CD4-positive, alpha-beta T cell (primary cell): ENCODE measurements around the gene CTNNA3. TPM values are rescaled to one million over a fixed set of nuclear protein-coding genes. Genes with fewer than 3 reads are reported as not detected.

Experiments
- ATAC-seq: fragments of 200-7000 bp; cut with Tn5 transposase; one replicate; pipeline ENCODE4 v1.10.0; 2022; ENCODE audit warnings: mild to moderate bottlenecking; ENCODE audit not compliant: poor library complexity
- CTCF ChIA-PET: fragments of 350-600 bp; sonication (Branson Sonifier 250); formaldehyde crosslinking; loops from one replicate; lab custom pipeline; 2021; ENCODE audit warnings: antibody characterized with exemption, inconsistent platforms; lab: Charles Lee
- POLR2A ChIA-PET: fragments of 350-600 bp; sonication (Branson Sonifier 250); formaldehyde crosslinking; loops from one replicate; lab custom pipeline; 2021; ENCODE audit warnings: antibody characterized with exemption, inconsistent platforms; lab: Charles Lee
- DNase-seq, 14 experiments: peaks; one replicate each; pipeline ENCODE4 v3.0.0-alpha.2; 2013 to 2020; ENCODE audit warnings: mixed read lengths in 2 of 14
- H3K27ac ChIP-seq, 2 donors: one replicate each; pipeline versions ENCODE4 v1.5.1 to v1.7.0; 2013; ENCODE audit warnings: low read length in 2 of 2, low read depth in 1 of 2, mild to moderate bottlenecking in 1 of 2
- H3K27me3 ChIP-seq, 2 experiments: 1 replicate in 1 of 2; 2 replicates in 1 of 2; pipeline versions ENCODE4 v1.6.1 to v1.7.0; 2013; ENCODE audit warnings: low read length in 2 of 2, control low read depth in 1 of 2, mild to moderate bottlenecking in 1 of 2, moderate library complexity in 1 of 2; ENCODE audit not compliant: insufficient read depth in 2 of 2, control insufficient read depth in 1 of 2
- H3K36me3 ChIP-seq: one replicate; pipeline ENCODE4 v1.6.1; 2013; ENCODE audit warnings: low read length, control low read depth; ENCODE audit not compliant: insufficient read depth
- H3K4me1 ChIP-seq: one replicate; pipeline ENCODE4 v1.6.1; 2013; ENCODE audit warnings: low read length, control low read depth; ENCODE audit not compliant: insufficient read depth
- H3K4me3 ChIP-seq: one replicate; pipeline ENCODE4 v1.5.1; 2013; ENCODE audit warnings: mild to moderate bottlenecking, low read length, moderate library complexity
- H3K9me3 ChIP-seq, 2 experiments: 1 replicate in 1 of 2; 2 replicates in 1 of 2; pipeline versions ENCODE4 v1.6.1 to v1.7.0; 2013; ENCODE audit warnings: low read length in 2 of 2, mild to moderate bottlenecking in 2 of 2, control low read depth in 1 of 2, moderate library complexity in 1 of 2; ENCODE audit not compliant: control insufficient read depth in 1 of 2, insufficient read depth in 1 of 2
- H3K27ac Mint-ChIP-seq: one replicate; pipeline ENCODE4 v1.8.0; 2020; ENCODE audit warnings: mixed read lengths
- H3K27me3 Mint-ChIP-seq: one replicate; pipeline ENCODE4 v1.8.0; 2021; ENCODE audit warnings: mixed read lengths
- H3K36me3 Mint-ChIP-seq: one replicate; pipeline ENCODE4 v1.8.0; 2021; ENCODE audit warnings: low read depth, mixed read lengths
- H3K4me1 Mint-ChIP-seq: one replicate; pipeline ENCODE4 v1.8.0; 2021; ENCODE audit warnings: low read depth, mixed read lengths
- H3K4me3 Mint-ChIP-seq: one replicate; pipeline ENCODE4 v1.8.0; 2020; ENCODE audit warnings: mild to moderate bottlenecking, mixed read lengths
- H3K9me3 Mint-ChIP-seq: one replicate; pipeline ENCODE4 v1.8.0; 2020; ENCODE audit warnings: mixed read lengths
- CTCF ChIP-seq: fragments of 200-600 bp; IDR thresholded peaks from one replicate; pipeline ENCODE4 v1.8.0; 2022; ENCODE audit warnings: antibody characterized with exemption, mild to moderate bottlenecking
- intact Hi-C, 2 experiments: fragments of 100-400 bp; cut with DNase I in 1 of 2; cut with micrococcal nuclease in 1 of 2; formaldehyde crosslinking; loops; one replicate each; pipeline versions ENCODE4 v1.15.1 to v1.9.0; 2023 to 2025; cut with DNase I, micrococcal nuclease
- total RNA-seq, 174 experiments: library from RNA in 2 of 174; stranded (reverse) in 2 of 174; gene quantifications; one replicate each; pipeline ENCODE4 v1.2.3 and lab custom pipeline; 2021 to 2026

Gene CTNNA3
- total RNA-seq, 2 experiments from 2014 or later = 0.80 TPM; not detected in 1

GRCh38 chr10:66823301-66823700 is 872.7 kb downstream of the CTNNA3 start:
- Mint-ChIP-seq H3K9me3 (no peaks in the 10 kb centered on the region), H3K27me3 (no peaks in the 10 kb centered on the region), H3K27ac (no peak overlapping the region), H3K4me1 (no peaks in the 10 kb centered on the region), H3K36me3 (no peaks in the 10 kb centered on the region), H3K4me3 (no peak overlapping the region)
- no peak for TF ChIP-seq CTCF
- no peak for ATAC-seq
- no peak for DNase-seq
- Histone ChIP-seq H3K36me3 (no peaks in the 10 kb centered on the region), H3K4me1 (no peaks in the 10 kb centered on the region), H3K27ac (no peak overlapping the region), H3K4me3 (no peak overlapping the region), H3K27me3 (no peaks in the 10 kb centered on the region), H3K9me3 (no peaks in the 10 kb centered on the region)
- intact Hi-C loops = no loop called here
- ChIA-PET POLR2A (no interaction called here), CTCF (no interaction called here)

- TF ChIP-seq CTCF = no peak
- CTCF ChIA-PET = no interaction called here
- no peaks in the 10 kb centered on the region for H3K27me3 Mint-ChIP-seq
Observed at GRCh38 chr10:66822801-66823200, 873.2 kb downstream of the CTNNA3 start.

GRCh38 chr10:66819691-66820090 is 876.3 kb downstream of the CTNNA3 start:
- ATAC-seq (no peak), DNase-seq (no peak)
- Histone ChIP-seq H3K36me3 (no peaks in the 10 kb centered on the region), H3K4me1 (no peaks in the 10 kb centered on the region), H3K27ac (no peak overlapping the region), H3K9me3 (no peaks in the 10 kb centered on the region), H3K4me3 (no peak overlapping the region), H3K27me3 (no peaks in the 10 kb centered on the region)
- Mint-ChIP-seq H3K4me3 (no peak overlapping the region), H3K27me3 (no peaks in the 10 kb centered on the region), H3K9me3 (no peaks in the 10 kb centered on the region), H3K36me3 (no peaks in the 10 kb centered on the region), H3K4me1 (no peaks in the 10 kb centered on the region), H3K27ac (no peak overlapping the region)
- ChIA-PET POLR2A (no interaction called here), CTCF (no interaction called here)
- TF ChIP-seq CTCF = no peak
- intact Hi-C loops = no loop called here

More at GRCh38 chr10:66822801-66823200, 873.2 kb downstream of the CTNNA3 start:
- Mint-ChIP-seq H3K4me1 (no peaks in the 10 kb centered on the region), H3K4me3 (no peak overlapping the region), H3K9me3 (no peaks in the 10 kb centered on the region), H3K27ac (no peak overlapping the region), H3K36me3 (no peaks in the 10 kb centered on the region)
- DNase-seq (no peak), ATAC-seq (no peak)
- no peaks in the 10 kb centered on the region for H3K4me1 ChIP-seq
- POLR2A ChIA-PET = no interaction called here
- H3K27me3 ChIP-seq = no peaks in the 10 kb centered on the region
- H3K4me3 ChIP-seq = no peak overlapping the region
- intact Hi-C loops = no loop called here
- H3K27ac ChIP-seq = no peak overlapping the region
- no peaks in the 10 kb centered on the region for H3K9me3 ChIP-seq
- no peaks in the 10 kb centered on the region for H3K36me3 ChIP-seq
